C4-2B (cell line): ENCODE results near the gene BCL2L12.

Experiments used
- H3K27ac ChIP-seq: fragments of 450-650 bp; 2 replicates; pipeline ENCODE4 v1.5.1; 2017
- CTCF ChIP-seq: fragments of 450-650 bp; conservative IDR thresholded peaks from 2 replicates; pipeline ENCODE4 v1.5.1; 2017; ENCODE audit warnings: mild to moderate bottlenecking
- ZFX ChIP-seq: fragments of 450-650 bp; IDR thresholded peaks from 2 replicates; pipeline ENCODE4 v1.6.1; 2017

Gene BCL2L12

DNA sequence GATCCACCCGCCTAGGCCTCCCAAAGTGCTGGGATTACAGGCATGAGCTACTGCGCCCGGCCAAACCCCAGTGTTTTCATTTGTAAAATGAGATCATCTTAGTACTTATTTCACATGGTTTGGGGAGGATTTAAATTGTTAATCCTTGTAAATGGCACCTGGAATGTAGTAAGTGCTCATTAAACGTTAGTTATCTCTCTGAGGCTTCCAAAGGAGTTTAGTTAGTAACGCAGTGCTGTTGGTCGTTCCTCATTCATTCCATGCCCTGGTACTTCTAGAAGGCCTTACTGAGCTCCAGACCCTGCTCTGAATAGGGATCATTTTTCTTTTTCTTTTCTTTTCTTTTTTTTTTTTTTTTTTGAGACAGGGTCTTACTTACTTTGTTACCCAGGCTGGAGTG lies 30.4 kb downstream of the BCL2L12 start:
- H3K27ac ChIP-seq, result no peak overlapping the region
- no peak for TF ChIP-seq ZFX

DNA sequence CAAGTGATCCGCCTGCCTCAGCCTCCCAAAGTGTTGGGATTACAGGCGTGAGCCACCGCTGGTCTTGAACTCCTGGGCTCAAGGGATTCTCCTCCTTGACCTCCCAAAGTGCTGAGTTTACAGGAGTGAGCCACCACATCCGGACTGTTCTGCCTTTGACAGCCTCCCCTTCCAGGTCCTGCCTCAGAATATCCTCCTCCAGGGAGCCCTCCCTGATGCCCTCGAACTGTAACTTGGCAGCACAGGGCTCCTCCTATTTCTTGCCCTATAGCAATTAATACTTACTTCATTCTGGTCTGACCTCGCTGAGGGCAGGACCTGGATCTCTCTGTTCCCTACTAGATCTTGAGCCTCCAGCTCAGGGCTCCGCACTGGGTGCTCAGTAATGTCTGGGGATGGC lies 31.1 kb downstream of the BCL2L12 start:
- no peak for TF ChIP-seq CTCF
- no peak for TF ChIP-seq ZFX
- no peak overlapping the region for H3K27ac ChIP-seq

DNA sequence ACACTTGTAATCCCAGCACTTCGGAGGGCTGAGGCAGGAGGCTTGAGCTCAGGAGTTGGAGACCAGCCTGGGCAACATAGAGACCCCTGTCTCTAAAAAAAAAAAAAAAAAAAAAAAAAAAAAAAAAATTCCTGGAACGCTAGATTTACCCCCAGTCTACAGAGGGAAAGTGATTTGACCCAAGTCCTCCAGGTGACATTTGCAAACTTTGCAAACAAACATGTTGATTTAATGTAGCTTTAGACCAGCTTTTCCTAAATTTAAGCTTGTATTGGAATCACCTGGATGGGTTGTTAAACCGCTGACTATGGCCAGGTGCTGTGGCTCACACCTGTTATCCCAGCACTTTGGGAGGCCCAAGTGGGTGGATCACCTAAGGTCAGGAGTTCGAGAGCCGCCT lies 33.6 kb downstream of the BCL2L12 start:
- no peak overlapping the region for H3K27ac ChIP-seq
- TF ChIP-seq ZFX, result no peak
- TF ChIP-seq CTCF, result no peak

GRCh38 chr19:49700563-49700962 lies 34.8 kb downstream of the BCL2L12 start:
- TF ChIP-seq CTCF (no peak), ZFX (no peak)
- no peak overlapping the region for H3K27ac ChIP-seq

GRCh38 chr19:49701271-49701786 lies 35.6 kb downstream of the BCL2L12 start:
- no peak overlapping the region for H3K27ac ChIP-seq
- TF ChIP-seq ZFX (no peak), CTCF (no peak)

GRCh38 chr19:49704888-49705642 lies 39.3 kb downstream of the BCL2L12 start:
- no peak for TF ChIP-seq ZFX

DNA sequence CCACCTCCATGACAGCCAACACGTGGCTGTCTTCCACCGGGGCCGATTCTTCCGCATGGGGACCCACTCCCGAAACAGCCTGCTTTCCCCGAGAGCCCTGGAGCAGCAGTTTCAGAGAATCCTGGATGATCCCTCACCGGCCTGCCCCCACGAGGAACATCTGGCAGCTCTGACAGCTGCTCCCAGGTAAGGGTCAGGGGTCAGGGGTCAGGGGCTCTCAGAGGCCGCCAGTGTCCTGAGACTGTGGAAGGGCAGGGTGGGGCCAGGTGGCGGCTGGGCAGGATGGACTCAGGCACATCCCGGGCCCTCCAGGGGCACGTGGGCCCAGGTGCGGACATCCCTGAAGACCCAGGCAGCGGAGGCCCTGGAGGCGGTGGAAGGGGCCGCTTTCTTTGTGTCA lies 40.2 kb downstream of the BCL2L12 start:
- H3K27ac ChIP-seq, result no peak overlapping the region
- no peak for TF ChIP-seq CTCF
- no peak for TF ChIP-seq ZFX

More at GRCh38 chr19:49704888-49705642, 39.3 kb downstream of the BCL2L12 start:
- no peak overlapping the region for H3K27ac ChIP-seq

GRCh38 chr19:49710372-49710951 lies 44.7 kb downstream of the BCL2L12 start:
- H3K27ac ChIP-seq, result no peak overlapping the region
- TF ChIP-seq CTCF (no peak), ZFX (no peak)
